Liver (tissue), 9 donors: ENCODE results near the gene CCDC106. TPM values are rescaled to one million over a fixed set of nuclear protein-coding genes. Genes with fewer than 3 reads are reported as not detected.

ENCODE experiments used
- DNase-seq: peaks from one replicate; pipeline ENCODE4 v3.0.0-alpha.2; 2017; ENCODE audit warnings: low spot score
- H3K27ac ChIP-seq, 2 donors: one replicate each; pipeline ENCODE4 v1.7.0; 2013; ENCODE audit warnings: inconsistent platforms in 2 of 2, low read length in 2 of 2, control low read depth in 1 of 2, low read depth in 1 of 2, mild to moderate bottlenecking in 1 of 2
- H3K27me3 ChIP-seq, 4 donors: one replicate each; pipeline versions ENCODE4 v1.6.1 to v1.7.0; 2013; ENCODE audit warnings: low read length in 3 of 4, inconsistent platforms in 1 of 4, mild to moderate bottlenecking in 1 of 4, moderate library complexity in 1 of 4; ENCODE audit not compliant: control insufficient read depth in 4 of 4, insufficient read depth in 4 of 4
- H3K36me3 ChIP-seq, 4 donors: one replicate each; pipeline versions ENCODE4 v1.6.1 to v1.7.0; 2013; ENCODE audit warnings: low read length in 3 of 4, mild to moderate bottlenecking in 3 of 4, low read depth in 1 of 4, moderate library complexity in 1 of 4; ENCODE audit not compliant: control insufficient read depth in 4 of 4, insufficient read depth in 3 of 4
- H3K4me1 ChIP-seq, 4 donors: one replicate each; pipeline versions ENCODE4 v1.6.1 to v1.7.0; 2013; ENCODE audit warnings: low read length in 3 of 4, mild to moderate bottlenecking in 3 of 4, moderate library complexity in 1 of 4; ENCODE audit not compliant: control insufficient read depth in 4 of 4, insufficient read depth in 4 of 4
- H3K4me3 ChIP-seq, 3 donors: one replicate each; pipeline versions ENCODE4 v1.6.1 to v1.7.0; 2013; ENCODE audit warnings: low read length in 3 of 3, control low read depth in 1 of 3, low read depth in 1 of 3, mild to moderate bottlenecking in 1 of 3
- H3K9ac ChIP-seq, 2 donors: one replicate each; pipeline ENCODE4 v1.7.0; 2013; ENCODE audit warnings: low read length in 2 of 2, mild to moderate bottlenecking in 2 of 2, moderate library complexity in 2 of 2, control low read depth in 1 of 2, low read depth in 1 of 2
- H3K9me3 ChIP-seq, 4 donors: one replicate each; pipeline versions ENCODE4 v1.6.1 to v1.7.0; 2013; ENCODE audit warnings: low read length in 3 of 4; ENCODE audit not compliant: control insufficient read depth in 4 of 4
- ATF3 ChIP-seq: IDR thresholded peaks from 2 replicates; pipeline ENCODE4 v1.6.1; 2016; ENCODE audit warnings: antibody characterized with exemption
- CTCF ChIP-seq: fragments of 150-350 bp; IDR thresholded peaks from 2 replicates; pipeline ENCODE4 v1.5.1; 2017; ENCODE audit warnings: improper control_type of control experiment, low read depth, low read length; ENCODE audit not compliant: missing input control
- EGR1 ChIP-seq, 2 donors: IDR thresholded peaks; 2 replicates each; pipeline ENCODE4 v1.6.1; 2016 to 2018; ENCODE audit warnings: antibody characterized with exemption in 2 of 2, low read depth in 2 of 2
- FOXA1 ChIP-seq: IDR thresholded peaks from 2 replicates; pipeline ENCODE4 v1.6.1; 2016; ENCODE audit warnings: antibody characterized with exemption
- FOXA2 ChIP-seq: IDR thresholded peaks from 2 replicates; pipeline ENCODE4 v1.6.1; 2016; ENCODE audit warnings: antibody characterized with exemption
- GABPA ChIP-seq, 2 donors: IDR thresholded peaks in 1 of 2; conservative IDR thresholded peaks in 1 of 2; 2 replicates each; pipeline ENCODE4 v1.6.1; 2016; ENCODE audit warnings: antibody characterized with exemption in 2 of 2, mild to moderate bottlenecking in 1 of 2, moderate library complexity in 1 of 2
- HNF4A ChIP-seq, 2 donors: conservative IDR thresholded peaks; 2 replicates each; pipeline ENCODE4 v1.6.1; 2016; ENCODE audit warnings: antibody characterized with exemption in 2 of 2, mild to moderate bottlenecking in 2 of 2
- HNF4G ChIP-seq: IDR thresholded peaks from 2 replicates; pipeline ENCODE4 v1.6.1; 2016; ENCODE audit warnings: antibody characterized with exemption
- JUND ChIP-seq, 2 donors: IDR thresholded peaks; 2 replicates each; pipeline ENCODE4 v1.6.1; 2016; ENCODE audit warnings: antibody characterized with exemption in 2 of 2
- MAX ChIP-seq: IDR thresholded peaks from 2 replicates; pipeline ENCODE4 v1.6.1; 2016; ENCODE audit warnings: antibody characterized with exemption
- NR2F2 ChIP-seq: IDR thresholded peaks from 2 replicates; pipeline ENCODE4 v1.6.1; 2016; ENCODE audit warnings: antibody characterized with exemption
- RAD21 ChIP-seq, 2 donors: IDR thresholded peaks; 2 replicates each; pipeline ENCODE4 v1.6.1; 2016; ENCODE audit warnings: antibody characterized with exemption in 2 of 2, mild to moderate bottlenecking in 2 of 2
- REST ChIP-seq: IDR thresholded peaks from 2 replicates; pipeline ENCODE4 v1.6.1; 2016; ENCODE audit warnings: antibody characterized with exemption, mild to moderate bottlenecking
- RXRA ChIP-seq, 2 donors: IDR thresholded peaks; 2 replicates each; pipeline ENCODE4 v1.6.1; 2017 to 2018; ENCODE audit warnings: antibody characterized with exemption in 2 of 2, mild to moderate bottlenecking in 1 of 2
- SP1 ChIP-seq: IDR thresholded peaks from 2 replicates; pipeline ENCODE4 v1.6.1; 2018; ENCODE audit warnings: antibody characterized with exemption, mild to moderate bottlenecking
- YY1 ChIP-seq: IDR thresholded peaks from 2 replicates; pipeline ENCODE4 v1.6.1; 2016; ENCODE audit warnings: antibody characterized with exemption, mild to moderate bottlenecking
- ZBTB33 ChIP-seq: IDR thresholded peaks from 2 replicates; pipeline ENCODE4 v1.6.1; 2016; ENCODE audit warnings: antibody characterized with exemption
- WGBS: extraction: QIAGEN DNeasy Blood & Tissue Kit; methylation state at CpG from one replicate; pipeline ENCODE4 v1.1.7; 2013; 5-methylcytosine and 5-hydroxymethylcytosine counted together
- polyA plus RNA-seq, 2 donors: library from polyadenylated mRNA; stranded (reverse) in 1 of 2; unstranded in 1 of 2; fragments of 200-250 nt in 1 of 2; fragments of >200 nt in 1 of 2; fragmentation: Nextera tagmentation in 1 of 2; extraction: Ambion mirVana in 1 of 2; gene quantifications; one replicate each; pipeline versions ENCODE4 v1.2.1 to v1.2.3, GENCODE V29; 2013 to 2015
- total RNA-seq, 2 donors: library from RNA; depleted of rRNA; stranded (reverse); fragments of >200 nt; gene quantifications; one replicate each; pipeline ENCODE4 v1.2.3, GENCODE V29; 2014
- donor health status: healthy.
- donor health status: healthy.
- donor health status: healthy.
- donor health status: healthy.
- donor health status: healthy.

Gene CCDC106
- total and polyA plus RNA-seq, 4 donors, result 3.6 to 13.5 (median 5.9) TPM

- DNase-seq, result no peak
- TF ChIP-seq ZBTB33 (no peak), REST (no peak), HNF4G (no peak), FOXA1 (no peak), NR2F2 (no peak), GABPA (IDR thresholded peaks at IDR 0.05 in 1 of 2, conservative IDR thresholded peaks at IDR 0.05 in 1 of 2) (no peak), FOXA2 (no peak), SP1 (no peak), MAX (no peak), HNF4A (conservative IDR thresholded peaks at IDR 0.05) (no peak), EGR1 (IDR thresholded peaks at IDR 0.05; ENCODE audit: low read depth in 2 of 2) (no peak), RAD21 (IDR thresholded peaks at IDR 0.05) (no peak), JUND (IDR thresholded peaks at IDR 0.05) (no peak), RXRA (IDR thresholded peaks at IDR 0.05) (no peak), ATF3 (no peak), YY1 (no peak), CTCF (no peak)
- no peaks in the 10 kb centered on the region for H3K9me3 ChIP-seq
- no peaks in the 10 kb centered on the region for H3K27me3 ChIP-seq
- H3K27ac ChIP-seq, result no peak overlapping the region
- H3K4me3 ChIP-seq, result no peak overlapping the region
- peaks cover 25 to 75% (median 60%) of the 10 kb centered on the region in 4 donors for H3K36me3 ChIP-seq
- 95% methylated on average over 12 of the region's 12 CpGs for WGBS
- peaks cover 0 to 12% (median 0%) of the 10 kb centered on the region in 4 donors for H3K4me1 ChIP-seq
- H3K9ac ChIP-seq, result no peak overlapping the region
Observed at GRCh38 chr19:55667511-55667910, 19.5 kb downstream of the CCDC106 start.

GRCh38 chr19:55667958-55668357, 19.9 kb downstream of the CCDC106 start:
- H3K9me3 ChIP-seq, result no peaks in the 10 kb centered on the region
- H3K4me1 ChIP-seq, result peaks cover 0 to 12% (median 0%) of the 10 kb centered on the region in 4 donors
- no peak overlapping the region for H3K27ac ChIP-seq
- H3K4me3 ChIP-seq, result no peak overlapping the region
- H3K9ac ChIP-seq, result no peak overlapping the region
- no peaks in the 10 kb centered on the region for H3K27me3 ChIP-seq
- peaks cover 22 to 70% (median 56%) of the 10 kb centered on the region in 4 donors for H3K36me3 ChIP-seq
- WGBS, result 75% methylated on average over 11 of the region's 11 CpGs
- no peak for DNase-seq
- TF ChIP-seq REST (no peak), HNF4A (conservative IDR thresholded peaks at IDR 0.05) (no peak), EGR1 (IDR thresholded peaks at IDR 0.05; ENCODE audit: low read depth in 2 of 2) (no peak), GABPA (IDR thresholded peaks at IDR 0.05 in 1 of 2, conservative IDR thresholded peaks at IDR 0.05 in 1 of 2) (no peak)
